HL-60 (cell line): ENCODE results near the gene DNAJA4.

Source experiments
- POLR2AphosphoS5 ChIP-seq: IDR thresholded peaks from 2 replicates; pipeline ENCODE4 v1.6.1; 2012; ENCODE audit warnings: low read depth
- TF ChIP-seq, protein P1 (sequence below): IDR thresholded peaks from one replicate; pipeline ENCODE4 v1.5.1; 2011; ENCODE audit warnings: low read length, control low read depth, inconsistent platforms; ENCODE audit not compliant: insufficient read depth
- TF ChIP-seq, protein P2 (sequence below): IDR thresholded peaks from 2 replicates; pipeline ENCODE4 v1.6.1; 2012; ENCODE audit warnings: low read depth; ENCODE audit not compliant: insufficient replicate concordance

DNA sequence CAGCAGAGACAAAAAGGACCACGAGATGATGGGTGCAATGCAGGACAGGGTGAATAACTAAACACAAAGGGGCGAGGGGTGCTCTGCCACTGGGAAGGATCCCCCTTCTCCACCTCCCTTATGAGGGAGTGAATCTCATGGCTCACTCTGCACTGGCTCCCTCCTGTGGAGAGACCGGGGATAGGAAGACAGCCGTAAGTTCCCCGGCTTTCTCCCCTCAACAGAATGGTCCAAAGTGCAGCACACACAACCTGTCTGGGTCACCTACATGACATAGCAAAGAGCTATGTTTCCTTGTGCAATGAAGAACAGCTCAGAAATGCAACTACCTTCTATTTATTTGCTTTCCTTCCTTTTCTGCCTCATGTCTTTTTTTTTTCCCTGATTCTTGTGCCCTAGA is 22.2 kb upstream of the DNAJA4 start:
- TF ChIP-seq, protein P1, sequence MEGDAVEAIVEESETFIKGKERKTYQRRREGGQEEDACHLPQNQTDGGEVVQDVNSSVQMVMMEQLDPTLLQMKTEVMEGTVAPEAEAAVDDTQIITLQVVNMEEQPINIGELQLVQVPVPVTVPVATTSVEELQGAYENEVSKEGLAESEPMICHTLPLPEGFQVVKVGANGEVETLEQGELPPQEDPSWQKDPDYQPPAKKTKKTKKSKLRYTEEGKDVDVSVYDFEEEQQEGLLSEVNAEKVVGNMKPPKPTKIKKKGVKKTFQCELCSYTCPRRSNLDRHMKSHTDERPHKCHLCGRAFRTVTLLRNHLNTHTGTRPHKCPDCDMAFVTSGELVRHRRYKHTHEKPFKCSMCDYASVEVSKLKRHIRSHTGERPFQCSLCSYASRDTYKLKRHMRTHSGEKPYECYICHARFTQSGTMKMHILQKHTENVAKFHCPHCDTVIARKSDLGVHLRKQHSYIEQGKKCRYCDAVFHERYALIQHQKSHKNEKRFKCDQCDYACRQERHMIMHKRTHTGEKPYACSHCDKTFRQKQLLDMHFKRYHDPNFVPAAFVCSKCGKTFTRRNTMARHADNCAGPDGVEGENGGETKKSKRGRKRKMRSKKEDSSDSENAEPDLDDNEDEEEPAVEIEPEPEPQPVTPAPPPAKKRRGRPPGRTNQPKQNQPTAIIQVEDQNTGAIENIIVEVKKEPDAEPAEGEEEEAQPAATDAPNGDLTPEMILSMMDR = peak; percentile 48
- TF ChIP-seq, protein P2, sequence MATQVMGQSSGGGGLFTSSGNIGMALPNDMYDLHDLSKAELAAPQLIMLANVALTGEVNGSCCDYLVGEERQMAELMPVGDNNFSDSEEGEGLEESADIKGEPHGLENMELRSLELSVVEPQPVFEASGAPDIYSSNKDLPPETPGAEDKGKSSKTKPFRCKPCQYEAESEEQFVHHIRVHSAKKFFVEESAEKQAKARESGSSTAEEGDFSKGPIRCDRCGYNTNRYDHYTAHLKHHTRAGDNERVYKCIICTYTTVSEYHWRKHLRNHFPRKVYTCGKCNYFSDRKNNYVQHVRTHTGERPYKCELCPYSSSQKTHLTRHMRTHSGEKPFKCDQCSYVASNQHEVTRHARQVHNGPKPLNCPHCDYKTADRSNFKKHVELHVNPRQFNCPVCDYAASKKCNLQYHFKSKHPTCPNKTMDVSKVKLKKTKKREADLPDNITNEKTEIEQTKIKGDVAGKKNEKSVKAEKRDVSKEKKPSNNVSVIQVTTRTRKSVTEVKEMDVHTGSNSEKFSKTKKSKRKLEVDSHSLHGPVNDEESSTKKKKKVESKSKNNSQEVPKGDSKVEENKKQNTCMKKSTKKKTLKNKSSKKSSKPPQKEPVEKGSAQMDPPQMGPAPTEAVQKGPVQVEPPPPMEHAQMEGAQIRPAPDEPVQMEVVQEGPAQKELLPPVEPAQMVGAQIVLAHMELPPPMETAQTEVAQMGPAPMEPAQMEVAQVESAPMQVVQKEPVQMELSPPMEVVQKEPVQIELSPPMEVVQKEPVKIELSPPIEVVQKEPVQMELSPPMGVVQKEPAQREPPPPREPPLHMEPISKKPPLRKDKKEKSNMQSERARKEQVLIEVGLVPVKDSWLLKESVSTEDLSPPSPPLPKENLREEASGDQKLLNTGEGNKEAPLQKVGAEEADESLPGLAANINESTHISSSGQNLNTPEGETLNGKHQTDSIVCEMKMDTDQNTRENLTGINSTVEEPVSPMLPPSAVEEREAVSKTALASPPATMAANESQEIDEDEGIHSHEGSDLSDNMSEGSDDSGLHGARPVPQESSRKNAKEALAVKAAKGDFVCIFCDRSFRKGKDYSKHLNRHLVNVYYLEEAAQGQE = no peak
- no peak for TF ChIP-seq POLR2AphosphoS5
